KMS-11 (cell line): ENCODE measurements around the gene PPP3R2.

Source experiments
- H2AFZ ChIP-seq: fragments of 200-600 bp; sonication (generic); 2 replicates; pipeline ENCODE4 v1.6.1; 2016; ENCODE audit warnings: antibody characterized with exemption, mixed run types, low read depth
- H3K27ac ChIP-seq: fragments of 200-600 bp; sonication (generic); 2 replicates; pipeline ENCODE4 v1.6.1; 2016; ENCODE audit warnings: mild to moderate bottlenecking, mixed run types
- H3K27me3 ChIP-seq: fragments of 200-600 bp; sonication (generic); 2 replicates; pipeline ENCODE4 v1.6.1; 2017; ENCODE audit warnings: mild to moderate bottlenecking, low read depth, mixed run types, moderate library complexity; ENCODE audit not compliant: insufficient read depth
- H3K36me3 ChIP-seq: fragments of 200-600 bp; sonication (generic); 2 replicates; pipeline ENCODE4 v1.6.1; 2017; ENCODE audit warnings: mild to moderate bottlenecking, mixed run types; ENCODE audit not compliant: insufficient read depth
- H3K4me1 ChIP-seq: fragments of 200-600 bp; sonication (generic); 2 replicates; pipeline ENCODE4 v1.6.1; 2016; ENCODE audit warnings: mild to moderate bottlenecking, low read depth, mixed run types; ENCODE audit not compliant: poor library complexity, severe bottlenecking
- H3K4me2 ChIP-seq: fragments of 200-600 bp; sonication (generic); 2 replicates; pipeline ENCODE4 v1.7.0; 2016; ENCODE audit warnings: mild to moderate bottlenecking, mixed run types
- H3K4me3 ChIP-seq: fragments of 200-600 bp; sonication (generic); IDR thresholded peaks from 2 replicates; pipeline ENCODE4 v1.6.1; 2017; ENCODE audit warnings: low read depth, low read length, mixed read lengths; ENCODE audit not compliant: insufficient read depth
- H3K79me2 ChIP-seq: fragments of 200-600 bp; sonication (generic); 2 replicates; pipeline ENCODE4 v1.6.1; 2016; ENCODE audit warnings: low read depth, mixed run types; ENCODE audit not compliant: insufficient read depth
- H3K9ac ChIP-seq: fragments of 200-600 bp; sonication (generic); 2 replicates; pipeline ENCODE4 v1.6.1; 2016; ENCODE audit warnings: mild to moderate bottlenecking, mixed run types
- H4K20me1 ChIP-seq: fragments of 200-600 bp; sonication (generic); 2 replicates; pipeline ENCODE4 v1.6.1; 2016; ENCODE audit warnings: mild to moderate bottlenecking, mixed run types; ENCODE audit not compliant: insufficient read depth
- CTCF ChIP-seq: fragments of 200-600 bp; sonication (generic); conservative IDR thresholded peaks from 2 replicates; pipeline ENCODE4 v1.6.1; 2017; ENCODE audit warnings: low read depth, mild to moderate bottlenecking, antibody characterized with exemption, low read length, moderate library complexity, mixed read lengths

Gene PPP3R2

GRCh38 chr9:101579711-101580545 is 14.8 kb downstream of the PPP3R2 start:
- no peak overlapping the region for H3K9ac ChIP-seq
- H3K4me3 ChIP-seq = no peak overlapping the region
- H3K27me3 ChIP-seq = no peaks in the 10 kb centered on the region
- H3K4me1 ChIP-seq = no peaks in the 10 kb centered on the region
- no peaks in the 10 kb centered on the region for H4K20me1 ChIP-seq
- H2AFZ ChIP-seq = no peak overlapping the region
- no peaks in the 10 kb centered on the region for H3K79me2 ChIP-seq
- H3K4me2 ChIP-seq = no peak overlapping the region
- H3K36me3 ChIP-seq = no peaks in the 10 kb centered on the region
- H3K27ac ChIP-seq = no peak overlapping the region
- no peak for TF ChIP-seq CTCF

- Histone ChIP-seq H3K36me3 (no peaks in the 10 kb centered on the region), H3K27me3 (no peaks in the 10 kb centered on the region), H3K9ac (no peak overlapping the region), H3K27ac (no peak overlapping the region), H3K4me2 (no peak overlapping the region), H3K4me1 (no peaks in the 10 kb centered on the region), H4K20me1 (no peaks in the 10 kb centered on the region), H3K79me2 (no peaks in the 10 kb centered on the region), H2AFZ (no peak overlapping the region), H3K4me3 (no peak overlapping the region)
- no peak for TF ChIP-seq CTCF
Observed at GRCh38 chr9:101578378-101578777, 16.4 kb downstream of the PPP3R2 start.

- Histone ChIP-seq H3K36me3 (no peaks in the 10 kb centered on the region), H3K4me3 (no peak overlapping the region), H4K20me1 (no peaks in the 10 kb centered on the region), H3K27ac (no peak overlapping the region), H3K4me2 (no peak overlapping the region), H3K27me3 (no peaks in the 10 kb centered on the region), H3K9ac (no peak overlapping the region), H3K79me2 (no peaks in the 10 kb centered on the region), H3K4me1 (no peaks in the 10 kb centered on the region), H2AFZ (no peak overlapping the region)
- no peak for TF ChIP-seq CTCF
Observed at GRCh38 chr9:101574731-101575333, 19.9 kb downstream of the PPP3R2 start.

GRCh38 chr9:101572316-101572715 is 22.5 kb downstream of the PPP3R2 start:
- Histone ChIP-seq H4K20me1 (no peaks in the 10 kb centered on the region), H3K79me2 (no peaks in the 10 kb centered on the region), H3K4me3 (no peak overlapping the region), H3K4me1 (no peaks in the 10 kb centered on the region), H3K27me3 (no peaks in the 10 kb centered on the region), H3K9ac (no peak overlapping the region), H3K27ac (no peak overlapping the region), H2AFZ (no peak overlapping the region), H3K36me3 (no peaks in the 10 kb centered on the region), H3K4me2 (no peak overlapping the region)
- no peak for TF ChIP-seq CTCF
